ENCODE data around the gene TMX1. TPM values are rescaled to one million over a fixed set of nuclear protein-coding genes. Genes with fewer than 3 reads are reported as not detected.

TMX1 gene
- total RNA-seq, 6 experiments from 2014 or later: 38.3 to 48.3 (median 46.0) TPM

- Mint-ChIP-seq H3K4me1 (ENCODE audit: low read depth) (no peaks in the 10 kb centered on the region), H3K4me3 (no peak overlapping the region), H3K9me3 (no peaks in the 10 kb centered on the region), H3K27ac (no peak overlapping the region), H3K27me3 (ENCODE audit: insufficient read depth) (no peaks in the 10 kb centered on the region; the same call in 1 of the 2 replicates), H3K36me3 (ENCODE audit: low read depth) (peaks cover 9% of the 10 kb centered on the region; the same call in 1 of the 2 replicates)
- DNase-seq: no peak
- no peak for TF ChIP-seq CTCF (IDR thresholded peaks at IDR 0.05)
These were observed 4.5 kb downstream of the TMX1 start for GRCh38 chr14:51244591-51244990.

GRCh38 chr14:51246032-51246431 is 6.0 kb downstream of the TMX1 start:
- no peak for DNase-seq
- Mint-ChIP-seq H3K36me3 (ENCODE audit: low read depth) (peaks cover 16% of the 10 kb centered on the region; the same call in 1 of the 2 replicates), H3K4me3 (no peak overlapping the region), H3K9me3 (no peaks in the 10 kb centered on the region), H3K4me1 (ENCODE audit: low read depth) (no peaks in the 10 kb centered on the region), H3K27ac (no peak overlapping the region), H3K27me3 (ENCODE audit: insufficient read depth) (no peaks in the 10 kb centered on the region; the same call in 1 of the 2 replicates)
- TF ChIP-seq CTCF (IDR thresholded peaks at IDR 0.05): no peak

- Mint-ChIP-seq H3K27me3 (ENCODE audit: insufficient read depth) (no peaks in the 10 kb centered on the region; the same call in 1 of the 2 replicates), H3K9me3 (no peaks in the 10 kb centered on the region), H3K4me3 (no peak overlapping the region), H3K27ac (no peak overlapping the region), H3K4me1 (ENCODE audit: low read depth) (no peaks in the 10 kb centered on the region), H3K36me3 (ENCODE audit: low read depth) (peaks cover 25% of the 10 kb centered on the region; the same call in 1 of the 2 replicates)
- no peak for DNase-seq
- no peak for TF ChIP-seq CTCF (IDR thresholded peaks at IDR 0.05)
These were observed 8.3 kb downstream of the TMX1 start for GRCh38 chr14:51248016-51248987.

DNA sequence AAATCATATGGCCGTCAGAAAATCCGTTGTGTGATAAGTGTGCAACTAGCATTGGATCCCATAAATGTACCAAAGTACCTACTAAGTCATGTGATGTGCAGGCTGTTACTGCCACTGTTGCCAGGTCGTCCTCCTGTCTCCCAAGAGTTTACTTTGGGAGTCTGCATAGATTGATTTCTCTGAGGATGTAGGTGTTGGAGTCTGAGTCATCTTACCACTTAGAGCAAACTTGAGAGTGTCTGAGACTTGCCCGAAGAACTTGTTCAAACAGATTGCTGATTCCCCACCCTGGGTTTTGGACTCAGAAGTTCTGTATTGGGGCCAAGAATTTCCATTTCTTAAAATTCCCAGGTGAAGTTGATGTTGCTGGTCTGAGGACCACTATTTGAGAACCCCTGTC is 11.4 kb downstream of the TMX1 start:
- Mint-ChIP-seq H3K4me1 (ENCODE audit: low read depth) (no peaks in the 10 kb centered on the region), H3K27me3 (ENCODE audit: insufficient read depth) (no peaks in the 10 kb centered on the region), H3K36me3 (ENCODE audit: low read depth) (peaks cover 25% of the 10 kb centered on the region; the same call in 1 of the 2 replicates), H3K4me3 (no peak overlapping the region), H3K27ac (no peak overlapping the region), H3K9me3 (no peaks in the 10 kb centered on the region)
- TF ChIP-seq CTCF (IDR thresholded peaks at IDR 0.05): no peak
- DNase-seq: no peak

GRCh38 chr14:51253880-51254279 is 13.8 kb downstream of the TMX1 start:
- TF ChIP-seq CTCF (IDR thresholded peaks at IDR 0.05): no peak
- Mint-ChIP-seq H3K9me3 (peaks cover 5% of the 10 kb centered on the region; the same call in 1 of the 2 replicates), H3K4me1 (ENCODE audit: low read depth) (no peaks in the 10 kb centered on the region), H3K4me3 (no peak overlapping the region), H3K27ac (no peak overlapping the region), H3K27me3 (ENCODE audit: insufficient read depth) (no peaks in the 10 kb centered on the region), H3K36me3 (ENCODE audit: low read depth) (peaks cover 25% of the 10 kb centered on the region)
- DNase-seq: no peak

Measured in HFFc6 (cell line).